Measurements from ENCODE around the gene BAK1. TPM values are rescaled to one million over a fixed set of nuclear protein-coding genes. Genes with fewer than 3 reads are reported as not detected.

The BAK1 gene
- total RNA-seq, 1 experiment from 2014 or later = 40.0 TPM

GRCh38 chr6:33604941-33605854 lies 25.1 kb upstream of the BAK1 start:
- no peak overlapping the region for H2BK120ac ChIP-seq (ENCODE audit: low read depth, low read length, poor library complexity, severe bottlenecking)
- no peaks in the 10 kb centered on the region for H4K20me1 ChIP-seq (ENCODE audit: control insufficient read depth, insufficient read depth, insufficient read length)
- peaks cover 14% of the 10 kb centered on the region for H3K27me3 Mint-ChIP-seq (ENCODE audit: low read depth)
- no peak overlapping the region for H3T11ph ChIP-seq (ENCODE audit: low read length)
- H3K56ac ChIP-seq (ENCODE audit: insufficient read length, low read depth, low read length) = no peak overlapping the region
- no peak overlapping the region for H2AFZ ChIP-seq (ENCODE audit: low read length)
- DNase-seq = no peak
- H3K27me3 ChIP-seq (ENCODE audit: insufficient read depth, low read length) = no peaks in the 10 kb centered on the region
- no peak overlapping the region for H2BK5ac ChIP-seq (ENCODE audit: insufficient read length, low read length)
- no peak overlapping the region for H3K4me2 ChIP-seq (ENCODE audit: insufficient read depth, insufficient read length, low read length)
- no peak overlapping the region for H2AK5ac ChIP-seq (ENCODE audit: insufficient read length, low read length)
- no peak for TF ChIP-seq CTCF (conservative IDR thresholded peaks at IDR 0.05)
- no peaks in the 10 kb centered on the region for H3K79me2 ChIP-seq (ENCODE audit: insufficient read depth, low read length)
- H2BK15ac ChIP-seq (ENCODE audit: low read depth, low read length) = no peak overlapping the region
- H2BK20ac ChIP-seq (ENCODE audit: low read depth, low read length, poor library complexity, severe bottlenecking) = no peak overlapping the region
- peaks cover 7 to 8% of the 10 kb centered on the region in 2 experiments for H3K9me3 Mint-ChIP-seq
- H3K4me1 Mint-ChIP-seq = peaks cover 33 to 42% of the 10 kb centered on the region in 2 experiments
- peaks cover 0 to 7% (median 5%) of the 10 kb centered on the region in 3 experiments; a peak in 3 of 7 replicates for H3K36me3 Mint-ChIP-seq (ENCODE audit: insufficient read depth in 1 of 3, low read depth in 3 of 3)
- no peaks in the 10 kb centered on the region for H3K79me1 ChIP-seq (ENCODE audit: insufficient read depth, low read depth, low read length, poor library complexity, severe bottlenecking)
- H3K9me3 ChIP-seq (ENCODE audit: control insufficient read depth, low read depth, low read length) = no peaks in the 10 kb centered on the region
- H3K23me2 ChIP-seq (ENCODE audit: insufficient read length, low read depth, low read length, poor library complexity, severe bottlenecking) = no peaks in the 10 kb centered on the region
- no peak overlapping the region for H4K91ac ChIP-seq (ENCODE audit: insufficient read length, low read depth, low read length)
- no peak overlapping the region for H3K23ac ChIP-seq (ENCODE audit: insufficient read length, low read depth, low read length)
- peaks cover 5% of the 10 kb centered on the region; the same call in 1 of the 2 replicates for H3K4me1 ChIP-seq (ENCODE audit: insufficient read depth, low read length)
- no peak overlapping the region for H3K27ac ChIP-seq (ENCODE audit: insufficient read length, low read depth, low read length)
- no peak overlapping the region; a peak in 1 of 7 replicates for H3K27ac Mint-ChIP-seq
- WGBS (ENCODE audit: extremely low coverage, insufficient read length, low lambda C conversion rate) = no CpG with 5 or more reads among the region's 4 CpGs
- H3K4ac ChIP-seq (ENCODE audit: low read depth, low read length) = no peak overlapping the region
- H3K9ac ChIP-seq (ENCODE audit: extremely low read depth, insufficient read length, low read length) = no peak overlapping the region
- no peak overlapping the region for H4K5ac ChIP-seq (ENCODE audit: insufficient read length, low read depth, low read length)
- H4K8ac ChIP-seq (replicated peaks; ENCODE audit: insufficient read length, low read depth, low read length) = no peak overlapping the region
- H3K4me3 Mint-ChIP-seq = no peak overlapping the region
- no peak overlapping the region for H3K14ac ChIP-seq (ENCODE audit: insufficient read depth, low read length)
- no peak overlapping the region for H2BK12ac ChIP-seq (ENCODE audit: insufficient read length, low read depth, low read length)
- H3K18ac ChIP-seq (ENCODE audit: insufficient read length, low read depth, low read length) = no peak overlapping the region
